ENCODE results near the gene PRIMPOL.

DNA sequence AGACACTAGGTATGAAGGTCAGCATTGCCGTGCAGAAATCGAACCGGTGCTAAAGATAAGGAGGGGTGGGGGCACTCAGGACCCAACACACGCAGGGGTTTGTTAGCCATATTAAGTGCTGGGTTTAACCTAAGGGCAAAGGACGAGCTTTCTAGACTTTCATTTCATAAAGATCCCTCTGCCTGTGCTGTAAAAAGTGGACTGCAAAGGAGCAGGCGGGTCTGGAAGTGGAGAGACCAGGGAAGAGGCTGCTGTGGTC is 1.6 kb upstream of the PRIMPOL start:
- TF ChIP-seq, protein P1, sequence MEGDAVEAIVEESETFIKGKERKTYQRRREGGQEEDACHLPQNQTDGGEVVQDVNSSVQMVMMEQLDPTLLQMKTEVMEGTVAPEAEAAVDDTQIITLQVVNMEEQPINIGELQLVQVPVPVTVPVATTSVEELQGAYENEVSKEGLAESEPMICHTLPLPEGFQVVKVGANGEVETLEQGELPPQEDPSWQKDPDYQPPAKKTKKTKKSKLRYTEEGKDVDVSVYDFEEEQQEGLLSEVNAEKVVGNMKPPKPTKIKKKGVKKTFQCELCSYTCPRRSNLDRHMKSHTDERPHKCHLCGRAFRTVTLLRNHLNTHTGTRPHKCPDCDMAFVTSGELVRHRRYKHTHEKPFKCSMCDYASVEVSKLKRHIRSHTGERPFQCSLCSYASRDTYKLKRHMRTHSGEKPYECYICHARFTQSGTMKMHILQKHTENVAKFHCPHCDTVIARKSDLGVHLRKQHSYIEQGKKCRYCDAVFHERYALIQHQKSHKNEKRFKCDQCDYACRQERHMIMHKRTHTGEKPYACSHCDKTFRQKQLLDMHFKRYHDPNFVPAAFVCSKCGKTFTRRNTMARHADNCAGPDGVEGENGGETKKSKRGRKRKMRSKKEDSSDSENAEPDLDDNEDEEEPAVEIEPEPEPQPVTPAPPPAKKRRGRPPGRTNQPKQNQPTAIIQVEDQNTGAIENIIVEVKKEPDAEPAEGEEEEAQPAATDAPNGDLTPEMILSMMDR (IDR thresholded peaks at IDR 0.05; ENCODE audit: low read depth, low read length), result no peak
- no peak for TF ChIP-seq EZH2phosphoT487 (IDR thresholded peaks at IDR 0.05; ENCODE audit: low read depth)
